ENCODE results near the gene THRA.

DNA sequence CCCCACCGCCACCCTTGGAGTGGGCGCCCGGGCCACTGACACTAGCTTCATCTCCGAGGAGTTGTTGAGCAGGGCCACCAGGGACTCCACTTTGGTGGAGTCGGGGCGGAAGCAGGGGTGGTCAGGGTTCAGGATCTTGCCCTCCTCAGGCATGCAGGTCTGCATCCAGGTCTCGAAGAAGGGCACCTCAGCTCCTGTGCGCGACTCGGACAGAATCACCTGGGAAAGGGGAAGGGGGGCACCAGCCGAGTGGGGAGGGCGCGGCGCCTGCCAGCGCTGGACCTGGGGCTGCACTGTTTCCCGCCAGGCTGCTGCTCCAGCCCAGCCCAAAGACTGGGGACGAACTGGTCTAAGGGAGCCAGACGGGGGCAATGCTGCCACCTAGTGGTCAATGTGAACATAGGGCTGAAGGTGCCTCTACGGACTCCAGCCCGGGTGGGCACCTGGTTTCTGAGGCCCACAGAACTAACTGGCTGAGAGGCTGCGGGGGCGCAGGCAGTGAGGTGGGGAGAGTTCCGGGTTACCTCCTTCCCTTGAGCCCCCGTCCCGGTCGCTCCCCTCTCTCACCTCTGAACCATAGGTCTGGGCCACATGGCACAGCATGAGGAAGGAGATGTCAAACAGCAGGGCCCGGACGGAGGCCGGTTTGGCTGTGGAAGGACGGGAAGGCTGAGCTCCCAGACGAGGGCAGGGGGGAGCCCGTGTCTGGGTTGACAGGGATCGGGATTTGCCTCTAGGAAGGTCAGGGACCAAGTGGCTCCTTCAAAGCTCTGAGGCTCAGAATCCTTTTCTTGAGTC, 35.8 kb upstream of the THRA start:
- TF ChIP-seq, protein P1, sequence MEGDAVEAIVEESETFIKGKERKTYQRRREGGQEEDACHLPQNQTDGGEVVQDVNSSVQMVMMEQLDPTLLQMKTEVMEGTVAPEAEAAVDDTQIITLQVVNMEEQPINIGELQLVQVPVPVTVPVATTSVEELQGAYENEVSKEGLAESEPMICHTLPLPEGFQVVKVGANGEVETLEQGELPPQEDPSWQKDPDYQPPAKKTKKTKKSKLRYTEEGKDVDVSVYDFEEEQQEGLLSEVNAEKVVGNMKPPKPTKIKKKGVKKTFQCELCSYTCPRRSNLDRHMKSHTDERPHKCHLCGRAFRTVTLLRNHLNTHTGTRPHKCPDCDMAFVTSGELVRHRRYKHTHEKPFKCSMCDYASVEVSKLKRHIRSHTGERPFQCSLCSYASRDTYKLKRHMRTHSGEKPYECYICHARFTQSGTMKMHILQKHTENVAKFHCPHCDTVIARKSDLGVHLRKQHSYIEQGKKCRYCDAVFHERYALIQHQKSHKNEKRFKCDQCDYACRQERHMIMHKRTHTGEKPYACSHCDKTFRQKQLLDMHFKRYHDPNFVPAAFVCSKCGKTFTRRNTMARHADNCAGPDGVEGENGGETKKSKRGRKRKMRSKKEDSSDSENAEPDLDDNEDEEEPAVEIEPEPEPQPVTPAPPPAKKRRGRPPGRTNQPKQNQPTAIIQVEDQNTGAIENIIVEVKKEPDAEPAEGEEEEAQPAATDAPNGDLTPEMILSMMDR (IDR thresholded peaks at IDR 0.05; ENCODE audit: low read depth, low read length, poor library complexity, severe bottlenecking), result peak; percentile 90
- no peak for TF ChIP-seq EZH2phosphoT487 (IDR thresholded peaks at IDR 0.05; ENCODE audit: borderline replicate concordance, low read length)

Data from DOHH2 (cell line).